Mesenteric fat pad (tissue), 1 donor: ENCODE results near the gene TBCB. TPM values are rescaled to one million over a fixed set of nuclear protein-coding genes. Genes with fewer than 3 reads are reported as not detected.
"Not testable (repeated sequence)": the region's sequence is repeated elsewhere in the genome, so short reads cannot be mapped to it uniquely, and the experiment has no call there.

Experiments
- DNase-seq: peaks from one replicate; pipeline ENCODE4 v3.0.0-alpha.2; 2020; ENCODE audit warnings: low spot score
- total RNA-seq: library from RNA; stranded (reverse); fragmentation: NEBNext Ultra II Directional; extraction: Animal tissue kit (Norgen Biotek cat#: 25700); gene quantifications from one replicate; pipeline ENCODE4 v1.2.1, GENCODE V29; 2021
- donor health status: DM: yes; HTN: yes; CAD: no.

TBCB gene
- total RNA-seq, 1 donor from 2014 or later: 87.1 TPM

GRCh38 chr19:36169084-36169760 is 54.0 kb downstream of the TBCB start:
- no peak for DNase-seq

- DNase-seq: no peak
Observed at GRCh38 chr19:36172852-36173251, 57.6 kb downstream of the TBCB start.

- DNase-seq: not testable (repeated sequence)
Observed at GRCh38 chr19:36173846-36174245, 58.6 kb downstream of the TBCB start.

Other genes starting within 250 kb of the TBCB start
- 3.5 TPM for gene APLP1, start 246.9 kb upstream of the TBCB start, total RNA-seq
- 33.3 TPM for gene NFKBID, start 214.9 kb upstream of the TBCB start, total RNA-seq
- 20.9 TPM for gene HCST, start 212.9 kb upstream of the TBCB start, total RNA-seq
- gene TYROBP, start 207.2 kb upstream of the TBCB start, total RNA-seq: 201 TPM
- gene LRFN3, start 179.1 kb upstream of the TBCB start, total RNA-seq: 11.5 TPM
- gene SDHAF1, start 120.3 kb upstream of the TBCB start, total RNA-seq: 8.2 TPM
- not detected for gene SYNE4, start 106.7 kb upstream of the TBCB start, total RNA-seq
- gene ALKBH6, start 101.3 kb upstream of the TBCB start, total RNA-seq: 12.6 TPM
- gene CLIP3, start 82.6 kb upstream of the TBCB start, total RNA-seq: 19.7 TPM
- 5.2 TPM for gene THAP8, start 61.2 kb upstream of the TBCB start, total RNA-seq
- gene WDR62, start 60.6 kb upstream of the TBCB start, total RNA-seq: 0.32 TPM
- gene OVOL3, start 4.3 kb upstream of the TBCB start, total RNA-seq: not detected
- 63.6 TPM for gene POLR2I, start 593 bp upstream of the TBCB start, total RNA-seq
- 647 TPM for gene CAPNS1, start 24.6 kb downstream of the TBCB start, total RNA-seq
- 273 TPM for gene COX7A1, start 37.0 kb downstream of the TBCB start, total RNA-seq
- 3.6 TPM for gene ZNF565, start 99.2 kb downstream of the TBCB start, total RNA-seq
- 40.3 TPM for gene ZNF146, start 99.6 kb downstream of the TBCB start, total RNA-seq